GM12874 (cell line): ENCODE results near the gene CLIC3.

Experiments
- CTCF ChIP-seq: IDR thresholded peaks from 2 replicates; pipeline ENCODE4 v1.5.1; 2011; ENCODE audit warnings: low read depth, mild to moderate bottlenecking, control low read depth, low read length, moderate library complexity; ENCODE audit not compliant: insufficient read depth

CLIC3 gene

GRCh38 chr9:137023583-137023991 is 27.2 kb upstream of the CLIC3 start:
- no peak for TF ChIP-seq CTCF

- no peak for TF ChIP-seq CTCF
Observed at GRCh38 chr9:137023157-137023556, 26.8 kb upstream of the CLIC3 start.

DNA sequence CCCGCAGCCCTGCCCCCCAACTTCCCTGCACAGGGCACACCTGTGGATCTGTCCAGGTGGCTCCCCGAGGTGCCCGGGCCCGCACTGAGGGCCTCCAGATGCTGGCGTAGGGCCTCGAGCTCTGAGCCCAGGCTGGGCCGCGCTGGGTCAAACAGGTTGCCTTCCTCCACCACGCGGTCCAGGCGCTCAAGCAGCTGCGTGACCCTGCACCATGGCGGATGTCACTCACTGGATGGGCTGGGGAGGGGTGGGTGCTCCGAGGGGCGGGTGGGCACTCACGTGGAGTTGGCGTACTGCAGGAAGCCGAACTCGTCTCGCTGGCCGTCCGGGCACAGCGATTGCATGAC is 26.3 kb upstream of the CLIC3 start:
- no peak for TF ChIP-seq CTCF

GRCh38 chr9:137021979-137022661 is 25.8 kb upstream of the CLIC3 start:
- no peak for TF ChIP-seq CTCF

- TF ChIP-seq CTCF: no peak
Observed at GRCh38 chr9:137021568-137021978, 25.2 kb upstream of the CLIC3 start.

DNA sequence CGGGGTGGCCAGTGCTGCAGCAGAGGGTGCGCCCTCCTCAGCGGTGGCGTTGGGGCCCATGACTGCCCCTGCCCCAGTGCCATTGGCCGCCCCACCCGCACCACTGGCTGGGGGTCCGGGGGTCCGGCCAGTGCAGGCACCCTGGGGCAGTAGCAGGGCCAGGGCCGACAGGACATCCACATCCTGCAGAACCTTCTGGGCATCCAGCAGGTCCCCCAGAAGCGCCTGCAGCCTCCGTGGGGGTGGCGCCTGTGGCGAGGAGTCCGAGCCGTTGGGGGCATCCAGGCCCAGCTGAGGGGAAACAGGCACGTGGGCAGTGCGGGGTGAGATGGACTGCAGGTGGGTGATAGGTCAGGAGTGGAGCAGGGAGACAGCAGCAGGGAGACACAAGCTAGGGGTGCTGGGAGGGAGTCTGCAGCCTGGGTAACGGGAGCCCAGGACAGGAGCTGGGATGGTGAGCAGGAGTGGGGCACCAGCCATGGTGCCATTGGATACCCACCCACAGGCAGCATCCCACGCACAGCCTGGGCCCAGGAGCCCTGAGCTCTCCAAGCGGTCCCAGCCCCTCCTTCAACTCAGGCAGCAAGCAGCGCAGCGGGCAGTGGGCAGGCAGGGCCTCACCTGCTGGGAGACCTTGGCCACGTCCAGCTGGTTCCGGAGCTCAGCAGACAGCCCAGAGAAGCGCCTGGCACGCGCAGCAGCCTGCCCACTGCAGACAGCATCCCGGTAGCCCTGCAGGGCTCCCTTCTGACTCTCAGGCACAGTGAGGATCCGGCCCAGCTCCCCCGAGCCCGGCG is 24.6 kb upstream of the CLIC3 start:
- no peak for TF ChIP-seq CTCF

DNA sequence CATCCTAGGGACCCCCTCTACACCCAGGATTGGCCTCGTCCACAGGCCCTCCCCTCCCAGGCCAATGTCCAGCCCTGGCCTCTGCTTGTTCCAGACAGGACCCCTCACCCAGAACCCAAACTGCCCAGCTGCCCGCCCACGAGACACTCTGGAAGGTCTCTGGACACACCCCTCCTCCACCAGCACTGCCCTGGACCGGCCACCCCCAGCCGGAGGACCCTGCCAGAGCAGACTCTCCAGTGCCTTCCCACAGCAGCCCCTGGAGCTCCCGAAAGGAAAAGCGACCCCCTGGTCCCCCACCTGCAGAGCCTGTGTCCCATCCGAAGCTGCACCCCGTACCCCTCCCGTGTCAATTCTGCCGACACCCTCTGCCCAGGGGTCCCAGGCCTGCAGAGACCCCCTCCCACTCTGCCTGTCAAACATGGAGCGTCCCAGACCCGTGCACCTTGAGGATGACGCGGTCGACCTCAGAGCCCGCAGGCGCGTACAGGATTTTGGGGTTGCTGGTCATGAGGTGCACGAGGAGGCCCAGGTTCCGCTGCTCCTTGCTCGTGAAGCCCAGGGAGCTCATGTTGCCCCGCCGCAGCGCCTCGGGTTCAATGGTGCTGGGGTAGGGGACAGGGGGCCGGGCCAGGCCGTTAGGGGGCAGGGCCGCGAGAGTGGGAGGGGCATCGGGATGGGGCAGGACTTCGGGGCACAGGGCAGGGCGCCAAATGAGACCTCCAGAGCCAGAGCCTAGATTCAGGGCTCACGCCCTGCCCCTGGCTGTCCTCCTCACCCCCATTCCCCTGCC is 23.7 kb upstream of the CLIC3 start:
- no peak for TF ChIP-seq CTCF
